ENCODE results near the gene IL5.
"Not testable (repeated sequence)": the region's sequence is repeated elsewhere in the genome, so short reads cannot be mapped to it uniquely, and the experiment has no call there.

IL5 gene

DNA sequence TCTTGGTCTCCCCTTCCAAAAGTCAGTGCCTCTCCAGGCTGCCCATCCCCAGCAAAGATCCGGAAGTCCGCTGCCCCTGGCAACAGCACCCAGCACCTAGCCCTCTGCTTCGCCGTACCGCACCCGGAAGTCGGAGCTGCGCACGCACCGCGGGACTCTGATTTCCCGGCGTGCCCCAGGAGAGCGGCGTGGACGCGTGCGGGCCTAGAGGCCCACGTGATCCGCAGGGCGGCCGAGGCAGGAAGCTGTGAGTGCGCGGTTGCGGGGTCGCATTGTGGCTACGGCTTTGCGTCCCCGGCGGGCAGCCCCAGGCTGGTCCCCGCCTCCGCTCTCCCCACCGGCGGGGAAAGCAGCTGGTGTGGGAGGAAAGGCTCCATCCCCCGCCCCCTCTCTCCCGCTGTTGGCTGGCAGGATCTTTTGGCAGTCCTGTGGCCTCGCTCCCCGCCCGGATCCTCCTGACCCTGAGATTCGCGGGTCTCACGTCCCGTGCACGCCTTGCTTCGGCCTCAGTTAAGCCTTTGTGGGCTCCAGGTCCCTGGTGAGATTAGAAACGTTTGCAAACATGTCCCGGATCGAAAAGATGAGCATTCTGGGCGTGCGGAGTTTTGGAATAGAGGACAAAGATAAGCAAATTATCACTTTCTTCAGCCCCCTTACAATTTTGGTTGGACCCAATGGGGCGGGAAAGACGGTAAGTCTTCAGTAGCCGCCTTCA is 13.6 kb upstream of the IL5 start, which contains the start of gene RAD50:
Gene RAD50, plus strand, starts transcription at position 215 of the 715 bp plus-strand sequence. Its CDS starts 348 bp downstream, at position 563.
- H2AFZ ChIP-seq (ENCODE audit: low read length) = peak within 1 kb of the TSS; percentile 97
- H4K8ac ChIP-seq (ENCODE audit: low read depth, low read length) = no peak within 1 kb of the TSS
- no peak within 1 kb of the TSS for H2AK5ac ChIP-seq (ENCODE audit: low read depth, low read length)
- H3K36me3 ChIP-seq (replicated peaks in 1 of 2; ENCODE audit: control insufficient read depth in 2 of 2, insufficient read depth in 2 of 2, low read length in 2 of 2) = peaks cover 0 to 6% of the 10 kb centered on the region in 2 donors
- peak within 1 kb of the TSS; percentile 68 for H2BK5ac ChIP-seq (ENCODE audit: low read length)
- peak within 1 kb of the TSS; percentile 58 for H3K4me2 ChIP-seq (ENCODE audit: insufficient read depth, low read length, poor library complexity, severe bottlenecking)
- no CpG with 5 or more reads among the region's 53 CpGs for WGBS, 2 donors (ENCODE audit: extremely low coverage in 2 of 2, insufficient read length in 2 of 2, insufficient replicate concordance in 1 of 2)
- H2BK15ac ChIP-seq (ENCODE audit: low read length) = no peak within 1 kb of the TSS
- no peak within 1 kb of the TSS for H3K4ac ChIP-seq (ENCODE audit: low read length)
- H2BK12ac ChIP-seq (ENCODE audit: low read length) = no peak within 1 kb of the TSS
- no peak within 1 kb of the TSS for H2BK120ac ChIP-seq (ENCODE audit: low read depth, low read length)
- H3K9me3 ChIP-seq (replicated peaks in 1 of 2; ENCODE audit: control insufficient read depth in 2 of 2, insufficient read depth in 1 of 2, low read depth in 1 of 2, low read length in 2 of 2) = no peaks in the 10 kb centered on the region
- H3K23ac ChIP-seq (ENCODE audit: low read depth, low read length, poor library complexity) = peak within 1 kb of the TSS; percentile 62
- H3K4me3 ChIP-seq (ENCODE audit: low read length in 2 of 2) = peak within 1 kb of the TSS; percentile 54 to 81
- peak; percentile 69 for DNase-seq (ENCODE audit: low spot score)
- H3K18ac ChIP-seq (ENCODE audit: low read length) = peak within 1 kb of the TSS; percentile 90
- no peaks in the 10 kb centered on the region for H3K27me3 ChIP-seq (ENCODE audit: control insufficient read depth in 3 of 3, insufficient read depth in 3 of 3, low read depth in 1 of 3, low read length in 3 of 3)
- H3K9ac ChIP-seq (ENCODE audit: low read depth, low read length, poor library complexity) = peak within 1 kb of the TSS; percentile 83
- H4K91ac ChIP-seq (ENCODE audit: low read depth, low read length, poor library complexity) = no peak within 1 kb of the TSS
- H3K79me1 ChIP-seq (ENCODE audit: low read depth, low read length) = peaks cover 2% of the 10 kb centered on the region
- peaks cover 0 to 2% of the 10 kb centered on the region in 2 donors for H3K4me1 ChIP-seq (ENCODE audit: control insufficient read depth in 2 of 2, insufficient read depth in 1 of 2, low read depth in 1 of 2, low read length in 2 of 2)
- peak within 1 kb of the TSS; percentile 72 for H3K14ac ChIP-seq (ENCODE audit: low read length)
- H3K27ac ChIP-seq (replicated peaks; ENCODE audit: low read length) = peak within 1 kb of the TSS; percentile 72

GRCh38 chr5:132556153-132556762 is 12.9 kb upstream of the IL5 start:
- Histone ChIP-seq H2BK5ac (ENCODE audit: low read length) (no peak overlapping the region), H3K18ac (ENCODE audit: low read length) (peak overlapping the region; percentile 90), H2AK5ac (ENCODE audit: low read depth, low read length) (no peak overlapping the region), H3K4ac (ENCODE audit: low read length) (no peak overlapping the region), H2BK120ac (ENCODE audit: low read depth, low read length) (no peak overlapping the region), H3K27ac (replicated peaks; ENCODE audit: low read length) (no peak overlapping the region), H3K23ac (ENCODE audit: low read depth, low read length, poor library complexity) (peak overlapping the region; percentile 62), H3K4me3 (ENCODE audit: low read length in 2 of 2) (peak overlapping the region; percentile 54 to 81), H2BK12ac (ENCODE audit: low read length) (no peak overlapping the region), H3K14ac (ENCODE audit: low read length) (no peak overlapping the region), H3K36me3 (replicated peaks in 1 of 2; ENCODE audit: control insufficient read depth in 2 of 2, insufficient read depth in 2 of 2, low read length in 2 of 2) (peaks cover 0 to 6% of the 10 kb centered on the region in 2 donors), H2BK15ac (ENCODE audit: low read length) (no peak overlapping the region), H3K9ac (ENCODE audit: low read depth, low read length, poor library complexity) (no peak overlapping the region), H3K4me1 (ENCODE audit: control insufficient read depth in 2 of 2, insufficient read depth in 1 of 2, low read depth in 1 of 2, low read length in 2 of 2) (peaks cover 0 to 2% of the 10 kb centered on the region in 2 donors), H4K91ac (ENCODE audit: low read depth, low read length, poor library complexity) (no peak overlapping the region), H3K9me3 (replicated peaks in 1 of 2; ENCODE audit: control insufficient read depth in 2 of 2, insufficient read depth in 1 of 2, low read depth in 1 of 2, low read length in 2 of 2) (no peaks in the 10 kb centered on the region), H3K4me2 (ENCODE audit: insufficient read depth, low read length, poor library complexity, severe bottlenecking) (peak overlapping the region; percentile 58), H3K79me1 (ENCODE audit: low read depth, low read length) (peaks cover 2% of the 10 kb centered on the region), H2AFZ (ENCODE audit: low read length) (peak overlapping the region; percentile 97), H3K27me3 (ENCODE audit: control insufficient read depth in 3 of 3, insufficient read depth in 3 of 3, low read depth in 1 of 3, low read length in 3 of 3) (no peaks in the 10 kb centered on the region), H4K8ac (ENCODE audit: low read depth, low read length) (no peak overlapping the region)
- no peak for DNase-seq (ENCODE audit: low spot score)
- WGBS, 2 donors (ENCODE audit: extremely low coverage in 2 of 2, insufficient read length in 2 of 2, insufficient replicate concordance in 1 of 2) = no CpG with 5 or more reads among the region's 15 CpGs

GRCh38 chr5:132549576-132549975 is 6.3 kb upstream of the IL5 start:
- H3K18ac ChIP-seq (ENCODE audit: low read length) = no peak overlapping the region
- H2BK12ac ChIP-seq (ENCODE audit: low read length) = no peak overlapping the region
- DNase-seq (ENCODE audit: low spot score) = no peak
- H2BK120ac ChIP-seq (ENCODE audit: low read depth, low read length) = no peak overlapping the region
- H3K23ac ChIP-seq (ENCODE audit: low read depth, low read length, poor library complexity) = no peak overlapping the region
- WGBS, 2 donors (ENCODE audit: extremely low coverage in 2 of 2, insufficient read length in 2 of 2, insufficient replicate concordance in 1 of 2) = 100% methylated on average over 1 of the region's 2 CpGs; no CpG with 5 or more reads in 1 of the 2 donors
- no peaks in the 10 kb centered on the region for H3K4me1 ChIP-seq (ENCODE audit: control insufficient read depth in 2 of 2, insufficient read depth in 1 of 2, low read depth in 1 of 2, low read length in 2 of 2)
- no peak overlapping the region for H2BK5ac ChIP-seq (ENCODE audit: low read length)
- peaks cover 0 to 2% of the 10 kb centered on the region in 2 donors for H3K9me3 ChIP-seq (replicated peaks in 1 of 2; ENCODE audit: control insufficient read depth in 2 of 2, insufficient read depth in 1 of 2, low read depth in 1 of 2, low read length in 2 of 2)
- H3K27me3 ChIP-seq (ENCODE audit: control insufficient read depth in 3 of 3, insufficient read depth in 3 of 3, low read depth in 1 of 3, low read length in 3 of 3) = peaks cover 0 to 1% (median 0%) of the 10 kb centered on the region in 3 experiments
- no peak overlapping the region for H2AFZ ChIP-seq (ENCODE audit: low read length)
- H3K4ac ChIP-seq (ENCODE audit: low read length) = no peak overlapping the region
- H3K4me3 ChIP-seq (ENCODE audit: low read length in 2 of 2) = no peak overlapping the region
- H2AK5ac ChIP-seq (ENCODE audit: low read depth, low read length) = no peak overlapping the region
- H2BK15ac ChIP-seq (ENCODE audit: low read length) = no peak overlapping the region
- H3K14ac ChIP-seq (ENCODE audit: low read length) = no peak overlapping the region
- no peak overlapping the region for H3K9ac ChIP-seq (ENCODE audit: low read depth, low read length, poor library complexity)
- no peak overlapping the region for H3K4me2 ChIP-seq (ENCODE audit: insufficient read depth, low read length, poor library complexity, severe bottlenecking)
- no peak overlapping the region for H3K27ac ChIP-seq (replicated peaks; ENCODE audit: low read length)
- no peaks in the 10 kb centered on the region for H3K79me1 ChIP-seq (ENCODE audit: low read depth, low read length)
- no peaks in the 10 kb centered on the region for H3K36me3 ChIP-seq (replicated peaks in 1 of 2; ENCODE audit: control insufficient read depth in 2 of 2, insufficient read depth in 2 of 2, low read length in 2 of 2)
- no peak overlapping the region for H4K8ac ChIP-seq (ENCODE audit: low read depth, low read length)
- H4K91ac ChIP-seq (ENCODE audit: low read depth, low read length, poor library complexity) = no peak overlapping the region

DNA sequence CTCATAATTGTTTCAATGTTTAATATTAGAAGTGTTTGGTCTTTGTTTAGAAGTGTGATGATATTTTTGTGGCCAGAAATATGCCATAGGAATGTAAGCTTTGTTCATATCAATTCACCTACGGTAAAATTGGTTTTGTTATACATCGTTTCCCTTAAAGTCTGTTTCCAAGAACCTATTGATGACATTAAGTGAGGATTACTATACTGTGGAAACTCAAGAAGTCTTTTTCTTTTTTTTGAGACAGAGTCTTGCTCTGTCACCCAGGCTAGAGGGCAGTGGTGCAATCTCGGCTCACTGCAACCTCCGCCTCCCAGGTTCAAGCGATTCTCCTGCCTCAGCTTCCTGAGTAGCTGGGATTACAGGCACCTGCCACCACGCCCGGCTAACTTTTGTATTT is 5.5 kb upstream of the IL5 start:
- not testable (repeated sequence) for H3K4ac ChIP-seq (ENCODE audit: low read length); H3K4me2 ChIP-seq (ENCODE audit: insufficient read depth, low read length, poor library complexity, severe bottlenecking); H2BK12ac ChIP-seq (ENCODE audit: low read length); H4K8ac ChIP-seq (ENCODE audit: low read depth, low read length); DNase-seq (ENCODE audit: low spot score); H3K36me3 ChIP-seq (replicated peaks in 1 of 2; ENCODE audit: control insufficient read depth in 2 of 2, insufficient read depth in 2 of 2, low read length in 2 of 2); H3K23ac ChIP-seq (ENCODE audit: low read depth, low read length, poor library complexity); H2AK5ac ChIP-seq (ENCODE audit: low read depth, low read length); H3K9ac ChIP-seq (ENCODE audit: low read depth, low read length, poor library complexity); H3K27me3 ChIP-seq (ENCODE audit: control insufficient read depth in 3 of 3, insufficient read depth in 3 of 3, low read depth in 1 of 3, low read length in 3 of 3); H2BK5ac ChIP-seq (ENCODE audit: low read length); H2BK120ac ChIP-seq (ENCODE audit: low read depth, low read length); H3K79me1 ChIP-seq (ENCODE audit: low read depth, low read length); H2AFZ ChIP-seq (ENCODE audit: low read length); H4K91ac ChIP-seq (ENCODE audit: low read depth, low read length, poor library complexity); H3K27ac ChIP-seq (replicated peaks; ENCODE audit: low read length); H3K4me3 ChIP-seq (ENCODE audit: low read length in 2 of 2); H2BK15ac ChIP-seq (ENCODE audit: low read length); H3K14ac ChIP-seq (ENCODE audit: low read length); H3K9me3 ChIP-seq (replicated peaks in 1 of 2; ENCODE audit: control insufficient read depth in 2 of 2, insufficient read depth in 1 of 2, low read depth in 1 of 2, low read length in 2 of 2); H3K4me1 ChIP-seq (ENCODE audit: control insufficient read depth in 2 of 2, insufficient read depth in 1 of 2, low read depth in 1 of 2, low read length in 2 of 2); H3K18ac ChIP-seq (ENCODE audit: low read length)
- no CpG with 5 or more reads among the region's 7 CpGs for WGBS, 2 donors (ENCODE audit: extremely low coverage in 2 of 2, insufficient read length in 2 of 2, insufficient replicate concordance in 1 of 2)

Data from neuronal stem cell (in vitro differentiated cells).